ENCODE measurements around the gene ARHGAP12.

Gene ARHGAP12

DNA sequence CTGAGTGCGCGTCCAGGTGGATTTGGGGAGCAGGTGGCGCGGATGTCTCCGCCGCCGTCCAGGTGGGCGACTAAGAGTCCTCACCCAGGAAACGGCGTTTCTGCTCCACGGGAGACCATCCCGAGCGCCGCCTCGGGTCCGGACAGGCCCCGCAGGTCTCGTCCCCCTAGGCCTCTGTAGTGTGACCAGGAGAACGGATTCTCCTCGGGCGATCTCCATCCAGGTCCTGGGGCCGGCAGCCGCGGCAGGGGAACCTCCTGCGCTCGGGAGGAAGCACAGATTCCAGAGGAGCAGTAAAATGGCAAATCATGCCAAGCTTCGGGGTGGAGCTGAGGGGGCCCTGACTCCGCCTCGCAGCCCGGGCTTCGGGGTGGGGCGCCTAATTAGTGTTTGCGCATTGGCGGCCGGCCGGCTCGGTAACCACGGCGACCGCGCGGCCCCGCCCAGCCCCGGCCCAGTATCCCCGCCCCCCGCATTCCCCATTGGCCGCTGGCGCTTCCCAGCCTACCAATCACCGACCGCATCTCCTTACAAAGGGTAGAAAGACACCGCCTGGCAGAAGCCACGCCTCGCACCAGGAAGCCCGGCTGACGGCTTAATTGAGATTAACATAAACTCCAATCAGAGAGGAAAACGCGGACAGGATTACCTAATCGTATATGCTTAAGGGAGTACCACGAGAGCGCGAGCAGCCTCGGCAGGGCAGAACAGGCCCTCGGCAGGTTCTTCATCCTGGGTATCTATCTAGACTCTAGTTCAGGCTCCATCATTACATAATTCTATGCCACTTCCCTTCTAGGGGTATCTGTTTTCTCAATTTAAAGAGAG is 168.6 kb downstream of the ARHGAP12 start:
- no peaks in the 10 kb centered on the region for H3K36me3 ChIP-seq (ENCODE audit: control insufficient read depth in 1 of 2, insufficient read depth in 2 of 2, low read length in 2 of 2)
- peak overlapping the region; percentile 72 to 73 for H3K4me3 ChIP-seq (ENCODE audit: low read depth in 1 of 2, low read length in 2 of 2)
- no peaks in the 10 kb centered on the region for H3K9me3 ChIP-seq (ENCODE audit: control insufficient read depth in 1 of 2, low read length in 2 of 2)
- H3K27me3 ChIP-seq (ENCODE audit: low read depth, low read length), result no peaks in the 10 kb centered on the region
- peaks cover 7 to 22% of the 10 kb centered on the region in 2 donors for H3K4me1 ChIP-seq (ENCODE audit: control insufficient read depth in 1 of 2, insufficient read depth in 2 of 2, low read length in 2 of 2)
- peak overlapping the region; percentile 96 for H3K27ac ChIP-seq (ENCODE audit: low read length)

DNA sequence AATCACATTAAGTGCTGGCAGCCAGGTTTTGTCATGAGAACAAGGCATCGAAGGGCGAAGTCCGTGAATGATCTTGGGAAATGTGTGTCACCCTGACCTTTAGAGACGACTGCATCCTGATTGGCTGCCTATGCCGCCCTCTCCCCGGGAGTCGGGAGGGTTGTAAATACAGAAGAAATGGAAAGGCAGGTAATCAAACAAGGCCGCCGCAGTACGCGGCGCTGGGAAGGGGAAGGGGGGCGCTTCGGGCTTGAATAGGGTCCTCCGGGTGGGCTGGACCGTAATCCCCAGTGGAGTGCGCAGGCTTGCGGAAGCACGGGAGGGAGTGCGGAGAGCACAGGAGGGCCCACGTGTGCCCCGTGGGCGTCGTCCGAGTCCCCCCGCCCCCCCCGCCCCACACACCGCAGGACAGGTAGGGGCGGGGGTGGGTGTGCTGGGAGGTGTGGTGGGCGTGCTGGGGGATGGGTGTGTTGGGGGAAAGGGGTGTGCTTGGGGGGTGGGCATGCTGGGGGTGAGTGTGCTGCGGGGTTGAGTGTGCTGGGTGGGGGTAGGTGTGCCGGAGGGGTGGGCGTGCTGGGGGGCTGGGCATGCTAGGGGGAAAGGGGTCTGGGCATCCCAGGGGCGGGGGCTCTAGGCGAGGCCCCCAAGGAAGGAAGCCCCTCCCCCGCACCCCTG is 169.4 kb downstream of the ARHGAP12 start:
- Histone ChIP-seq H3K27me3 (ENCODE audit: low read depth, low read length) (no peaks in the 10 kb centered on the region), H3K36me3 (ENCODE audit: control insufficient read depth in 1 of 2, insufficient read depth in 2 of 2, low read length in 2 of 2) (no peaks in the 10 kb centered on the region), H3K4me3 (ENCODE audit: low read depth in 1 of 2, low read length in 2 of 2) (peak overlapping the region; percentile 72 to 73), H3K9me3 (ENCODE audit: control insufficient read depth in 1 of 2, low read length in 2 of 2) (no peaks in the 10 kb centered on the region), H3K4me1 (ENCODE audit: control insufficient read depth in 1 of 2, insufficient read depth in 2 of 2, low read length in 2 of 2) (peaks cover 7 to 22% of the 10 kb centered on the region in 2 donors), H3K27ac (ENCODE audit: low read length) (peak overlapping the region; percentile 92)

DNA sequence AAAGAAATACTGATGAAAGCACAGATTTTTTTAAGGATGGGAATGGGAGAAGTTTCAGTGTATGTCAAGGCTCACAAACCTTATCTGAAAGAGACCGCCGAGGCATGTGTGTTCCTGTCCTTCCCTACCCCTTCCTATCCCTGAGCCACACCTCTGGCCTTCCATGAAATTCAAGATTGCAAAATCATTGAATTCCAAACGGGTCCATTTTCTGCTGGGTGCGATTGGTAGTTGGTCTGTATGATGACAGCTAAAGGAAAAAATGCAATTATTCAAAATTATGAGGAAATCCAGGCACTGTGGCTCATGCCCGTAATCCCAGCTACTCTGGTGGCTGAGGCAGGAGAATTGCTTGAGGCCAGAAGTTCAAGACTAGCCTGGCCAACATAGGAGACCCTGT is 170.1 kb downstream of the ARHGAP12 start:
- H3K27me3 ChIP-seq (ENCODE audit: low read depth, low read length), result no peaks in the 10 kb centered on the region
- H3K4me3 ChIP-seq (ENCODE audit: low read depth in 1 of 2, low read length in 2 of 2), result no peak overlapping the region
- no peaks in the 10 kb centered on the region for H3K9me3 ChIP-seq (ENCODE audit: control insufficient read depth in 1 of 2, low read length in 2 of 2)
- no peaks in the 10 kb centered on the region for H3K36me3 ChIP-seq (ENCODE audit: control insufficient read depth in 1 of 2, insufficient read depth in 2 of 2, low read length in 2 of 2)
- no peak overlapping the region for H3K27ac ChIP-seq (ENCODE audit: low read length)
- peaks cover 7 to 22% of the 10 kb centered on the region in 2 donors for H3K4me1 ChIP-seq (ENCODE audit: control insufficient read depth in 1 of 2, insufficient read depth in 2 of 2, low read length in 2 of 2)

DNA sequence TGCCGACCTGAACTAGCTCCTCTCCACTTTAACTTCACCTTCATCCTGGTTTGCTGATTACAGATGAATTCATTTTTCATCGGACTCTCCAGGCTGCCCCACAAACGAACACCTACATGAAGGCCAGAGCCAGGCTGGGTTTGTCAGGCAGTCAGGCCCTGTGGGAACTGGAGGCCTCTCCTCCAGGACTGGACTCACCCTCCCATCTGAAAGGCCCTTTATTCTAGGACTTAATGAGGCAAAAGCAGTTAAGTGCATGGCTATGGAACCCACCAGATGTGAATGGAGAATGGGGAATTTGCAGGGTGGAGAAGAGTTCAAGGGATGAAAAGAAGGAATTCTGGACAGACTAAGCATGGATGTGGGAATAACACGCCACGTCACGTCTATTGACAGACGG is 170.8 kb downstream of the ARHGAP12 start:
- H3K4me1 ChIP-seq (ENCODE audit: control insufficient read depth in 1 of 2, insufficient read depth in 2 of 2, low read length in 2 of 2), result peaks cover 7 to 22% of the 10 kb centered on the region in 2 donors
- no peaks in the 10 kb centered on the region for H3K9me3 ChIP-seq (ENCODE audit: control insufficient read depth in 1 of 2, low read length in 2 of 2)
- no peak overlapping the region for H3K27ac ChIP-seq (ENCODE audit: low read length)
- no peaks in the 10 kb centered on the region for H3K27me3 ChIP-seq (ENCODE audit: low read depth, low read length)
- no peak overlapping the region for H3K4me3 ChIP-seq (ENCODE audit: low read depth in 1 of 2, low read length in 2 of 2)
- no peaks in the 10 kb centered on the region for H3K36me3 ChIP-seq (ENCODE audit: control insufficient read depth in 1 of 2, insufficient read depth in 2 of 2, low read length in 2 of 2)

DNA sequence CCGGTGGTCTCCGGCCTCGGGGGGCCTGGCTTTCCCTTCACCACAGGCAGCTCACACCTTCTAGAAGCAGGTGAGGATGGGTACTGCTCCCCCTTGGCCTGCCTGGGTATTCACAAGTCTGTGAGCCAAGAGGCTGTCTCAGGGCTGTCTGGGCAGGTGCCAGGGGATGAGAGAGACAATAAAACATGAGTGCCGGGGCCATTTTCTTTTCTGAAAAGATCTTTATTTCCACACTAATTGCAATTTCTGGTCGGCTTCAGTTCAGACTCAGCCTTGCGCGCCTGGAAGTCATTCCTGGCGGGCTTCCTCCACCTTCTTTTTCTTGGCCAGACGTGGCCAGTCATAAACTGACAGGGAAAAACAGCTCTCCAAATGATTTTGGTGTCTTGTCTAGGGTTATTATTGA is 171.2 kb downstream of the ARHGAP12 start:
- Histone ChIP-seq H3K4me3 (ENCODE audit: low read depth in 1 of 2, low read length in 2 of 2) (no peak overlapping the region), H3K9me3 (ENCODE audit: control insufficient read depth in 1 of 2, low read length in 2 of 2) (no peaks in the 10 kb centered on the region), H3K36me3 (ENCODE audit: control insufficient read depth in 1 of 2, insufficient read depth in 2 of 2, low read length in 2 of 2) (no peaks in the 10 kb centered on the region), H3K4me1 (ENCODE audit: control insufficient read depth in 1 of 2, insufficient read depth in 2 of 2, low read length in 2 of 2) (peaks cover 7 to 22% of the 10 kb centered on the region in 2 donors), H3K27ac (ENCODE audit: low read length) (no peak overlapping the region), H3K27me3 (ENCODE audit: low read depth, low read length) (no peaks in the 10 kb centered on the region)

DNA sequence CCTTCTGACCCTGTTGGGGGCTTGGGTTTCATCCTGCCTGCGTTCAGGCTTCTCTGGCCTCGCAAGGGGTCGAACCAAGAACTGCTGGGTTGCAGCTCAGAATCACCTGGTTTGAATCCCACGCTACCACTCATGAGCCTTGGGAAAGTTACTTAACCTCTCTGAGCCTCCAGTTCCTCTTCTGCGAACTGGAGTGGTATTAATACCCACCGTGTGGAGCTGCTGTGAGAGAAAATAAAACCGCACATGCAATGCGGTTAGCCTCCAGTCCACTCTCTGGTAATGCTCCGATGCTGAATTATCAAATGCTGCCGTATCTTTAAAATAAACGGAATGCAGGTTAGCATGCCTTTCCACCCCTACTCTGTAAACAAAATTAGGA is 171.9 kb downstream of the ARHGAP12 start:
- Histone ChIP-seq H3K27ac (ENCODE audit: low read length) (no peak overlapping the region), H3K27me3 (ENCODE audit: low read depth, low read length) (no peaks in the 10 kb centered on the region), H3K36me3 (ENCODE audit: control insufficient read depth in 1 of 2, insufficient read depth in 2 of 2, low read length in 2 of 2) (no peaks in the 10 kb centered on the region), H3K4me3 (ENCODE audit: low read depth in 1 of 2, low read length in 2 of 2) (no peak overlapping the region), H3K9me3 (ENCODE audit: control insufficient read depth in 1 of 2, low read length in 2 of 2) (no peaks in the 10 kb centered on the region), H3K4me1 (ENCODE audit: control insufficient read depth in 1 of 2, insufficient read depth in 2 of 2, low read length in 2 of 2) (peaks cover 7 to 22% of the 10 kb centered on the region in 2 donors)

DNA sequence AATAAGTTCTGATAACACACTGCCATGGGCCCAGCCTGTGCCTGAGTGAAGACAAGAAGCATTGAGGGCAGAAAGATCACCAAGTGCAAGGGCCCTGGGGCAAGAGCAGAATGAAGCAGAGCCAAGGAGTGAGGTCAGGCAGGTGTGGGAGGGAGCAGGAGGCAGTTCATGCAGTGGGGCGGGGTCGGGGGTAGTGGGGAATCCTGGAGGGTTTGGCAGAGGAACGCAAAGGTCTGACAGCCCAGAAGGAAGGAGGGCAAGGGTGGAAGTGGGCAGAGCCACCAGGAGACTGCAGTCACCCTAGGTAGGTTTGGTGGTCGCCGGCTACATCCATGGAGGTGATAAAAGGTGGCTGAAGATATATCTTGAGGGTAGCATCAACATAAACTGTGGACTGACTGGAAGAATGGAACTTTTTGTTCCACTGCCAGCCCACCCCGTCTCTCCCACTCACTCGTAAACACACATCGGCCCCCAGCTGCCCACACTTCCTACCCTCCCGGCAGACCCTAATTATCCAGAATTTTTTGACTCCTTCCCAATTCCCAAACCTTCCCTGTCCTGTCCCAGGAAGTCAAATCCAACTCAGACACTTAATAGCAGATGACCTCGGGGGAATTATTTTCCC is 172.4 kb downstream of the ARHGAP12 start:
- H3K9me3 ChIP-seq (ENCODE audit: control insufficient read depth in 1 of 2, low read length in 2 of 2), result no peaks in the 10 kb centered on the region
- no peak overlapping the region for H3K4me3 ChIP-seq (ENCODE audit: low read depth in 1 of 2, low read length in 2 of 2)
- H3K36me3 ChIP-seq (ENCODE audit: control insufficient read depth in 1 of 2, insufficient read depth in 2 of 2, low read length in 2 of 2), result no peaks in the 10 kb centered on the region
- H3K27me3 ChIP-seq (ENCODE audit: low read depth, low read length), result no peaks in the 10 kb centered on the region
- H3K27ac ChIP-seq (ENCODE audit: low read length), result no peak overlapping the region
- H3K4me1 ChIP-seq (ENCODE audit: control insufficient read depth in 1 of 2, insufficient read depth in 2 of 2, low read length in 2 of 2), result peaks cover 7 to 18% of the 10 kb centered on the region in 2 donors

Data from muscle layer of duodenum (tissue), 2 donors.